H1 (cell line): ENCODE results near the gene COLQ. TPM values are rescaled to one million over a fixed set of nuclear protein-coding genes. Genes with fewer than 3 reads are reported as not detected.

Experiments used
- CTCF ChIA-PET: fragments of 300-600 bp; sonication (Branson Sonifier 250); formaldehyde crosslinking; loops from one replicate; lab custom pipeline; 2021; ENCODE audit not compliant: partially characterized antibody; lab: Charles Lee
- POLR2A ChIA-PET: fragments of 300-600 bp; sonication (Branson Sonifier 250); formaldehyde crosslinking; loops from one replicate; lab custom pipeline; 2021; ENCODE audit warnings: inconsistent platforms; ENCODE audit not compliant: partially characterized antibody; lab: Charles Lee
- DNase-seq, 2 experiments: peaks; one replicate each; pipeline versions ENCODE4 v3.0.0 to v3.0.0-alpha.2; 2010 to 2022; ENCODE audit warnings: low spot score in 2 of 2, low read depth in 1 of 2, mixed read lengths in 1 of 2
- FAIRE-seq: peaks from 2 replicates; lab custom pipeline; 2011; peaks lifted over from hg19 to GRCh38; lab: Jason Lieb, UNC
- H2AFZ ChIP-seq: 2 replicates; pipeline ENCODE4 v1.8.1; 2012; ENCODE audit warnings: low read length, inconsistent platforms
- H2AK5ac ChIP-seq: 2 replicates; pipeline ENCODE4 v1.6.1; 2013; ENCODE audit warnings: low read depth, low read length
- H2BK120ac ChIP-seq: replicated peaks from 2 replicates; pipeline ENCODE3; 2013; ENCODE audit warnings: low read depth, low read length, inconsistent platforms
- H2BK12ac ChIP-seq: 2 replicates; pipeline ENCODE4 v1.6.1; 2013; ENCODE audit warnings: low read depth, low read length
- H2BK15ac ChIP-seq: 2 replicates; pipeline ENCODE4 v1.6.1; 2013; ENCODE audit warnings: low read length
- H2BK20ac ChIP-seq: 2 replicates; pipeline ENCODE4 v1.6.1; 2013; ENCODE audit warnings: low read length
- H2BK5ac ChIP-seq: 2 replicates; pipeline ENCODE4 v1.6.1; 2013; ENCODE audit warnings: low read depth, low read length
- H3K14ac ChIP-seq: 2 replicates; pipeline ENCODE4 v1.6.1; 2013; ENCODE audit warnings: inconsistent platforms; ENCODE audit not compliant: insufficient read length
- H3K18ac ChIP-seq: 2 replicates; pipeline ENCODE4 v1.6.1; 2013; ENCODE audit warnings: low read length; ENCODE audit errors: extremely low read depth
- H3K23ac ChIP-seq: 2 replicates; pipeline ENCODE4 v1.6.1; 2013; ENCODE audit warnings: inconsistent platforms; ENCODE audit not compliant: insufficient read length
- H3K23me2 ChIP-seq: 2 replicates; pipeline ENCODE4 v1.6.1; 2013; ENCODE audit warnings: low read depth, low read length
- H3K27ac ChIP-seq: 2 replicates; pipeline ENCODE4 v1.6.1; 2011; ENCODE audit warnings: low read depth, low read length, inconsistent platforms
- H3K27me3 ChIP-seq, 4 experiments: replicated peaks in 1 of 4; 1 replicate in 1 of 4; 2 replicates in 3 of 4; pipeline versions ENCODE4 v1.6.1 to v1.8.1; 2011 to 2013; ENCODE audit warnings: low read length in 3 of 4, mild to moderate bottlenecking in 3 of 4, inconsistent platforms in 2 of 4, mixed read lengths in 2 of 4, moderate library complexity in 1 of 4; ENCODE audit not compliant: control insufficient read depth in 3 of 4, insufficient read depth in 3 of 4; ENCODE audit errors: extremely low read depth in 1 of 4
- H3K36me3 ChIP-seq, 4 experiments: 2 replicates each; pipeline versions ENCODE4 v1.6.1 to v1.8.1; 2011 to 2013; ENCODE audit warnings: mild to moderate bottlenecking in 4 of 4, low read length in 3 of 4, moderate library complexity in 2 of 4, control low read depth in 1 of 4, inconsistent platforms in 1 of 4; ENCODE audit not compliant: insufficient read depth in 4 of 4, control insufficient read depth in 2 of 4
- H3K4ac ChIP-seq: replicated peaks from 2 replicates; pipeline ENCODE3; 2013; ENCODE audit warnings: low read length, low read depth, mixed read lengths, inconsistent platforms; ENCODE audit not compliant: insufficient read length
- H3K4me1 ChIP-seq, 4 experiments: replicated peaks in 1 of 4; 1 replicate in 1 of 4; 2 replicates in 3 of 4; pipeline versions ENCODE4 v1.6.1 to v1.8.1; 2011 to 2013; ENCODE audit warnings: low read length in 3 of 4, inconsistent platforms in 2 of 4, mixed read lengths in 1 of 4; ENCODE audit not compliant: insufficient read depth in 4 of 4, control insufficient read depth in 3 of 4
- H3K4me2 ChIP-seq, 2 experiments: 2 replicates each; pipeline versions ENCODE4 v1.6.1 to v1.8.1; 2011 to 2013; ENCODE audit warnings: low read depth in 2 of 2, low read length in 2 of 2, control low read depth in 1 of 2, inconsistent platforms in 1 of 2, mild to moderate bottlenecking in 1 of 2; ENCODE audit not compliant: insufficient read depth in 1 of 2
- H3K4me3 ChIP-seq, 4 experiments: fragments of 200-600, 300-600 bp in 1 of 4; sonication (generic), shearing (Covaris generic), sonication (Bioruptor Twin) in 1 of 4; 2 replicates each; pipeline versions ENCODE4 v1.5.1 to v1.8.1; 2011 to 2016; ENCODE audit warnings: low read length in 4 of 4, low read depth in 3 of 4, control low read depth in 2 of 4, inconsistent platforms in 2 of 4, mild to moderate bottlenecking in 2 of 4, mixed read lengths in 1 of 4, moderate library complexity in 1 of 4; ENCODE audit not compliant: insufficient read depth in 2 of 4; ENCODE audit errors: extremely low read depth in 1 of 4
- H3K56ac ChIP-seq: replicated peaks from 2 replicates; pipeline ENCODE3; 2013; ENCODE audit warnings: low read depth, mild to moderate bottlenecking, mixed read lengths, low read length, inconsistent platforms; ENCODE audit not compliant: insufficient read length
- H3K79me1 ChIP-seq: 2 replicates; pipeline ENCODE4 v1.6.1; 2013; ENCODE audit warnings: low read depth, low read length, control low read depth
- H3K79me2 ChIP-seq, 2 experiments: 2 replicates each; pipeline versions ENCODE4 v1.6.1 to v1.8.1; 2012 to 2013; ENCODE audit warnings: low read length in 2 of 2, mild to moderate bottlenecking in 2 of 2, inconsistent platforms in 1 of 2; ENCODE audit not compliant: insufficient read depth in 2 of 2, control insufficient read depth in 1 of 2
- H3K9ac ChIP-seq, 4 experiments: replicated peaks in 1 of 4; 1 replicate in 1 of 4; 2 replicates in 3 of 4; pipeline versions ENCODE4 v1.6.1 to v1.8.1; 2011 to 2013; ENCODE audit warnings: low read depth in 3 of 4, low read length in 3 of 4, control low read depth in 2 of 4, mild to moderate bottlenecking in 2 of 4, moderate library complexity in 2 of 4, inconsistent platforms in 1 of 4; ENCODE audit errors: extremely low read depth in 1 of 4
- H3K9me3 ChIP-seq, 2 experiments: 2 replicates each; pipeline versions ENCODE4 v1.6.1 to v1.8.1; 2012 to 2013; ENCODE audit warnings: mild to moderate bottlenecking in 2 of 2, moderate library complexity in 2 of 2, control low read depth in 1 of 2, inconsistent platforms in 1 of 2, low read depth in 1 of 2, low read length in 1 of 2, mixed read lengths in 1 of 2; ENCODE audit not compliant: insufficient read depth in 2 of 2
- H4K20me1 ChIP-seq, 2 experiments: replicated peaks in 1 of 2; 2 replicates each; pipeline versions ENCODE3 to v1.8.1; 2011 to 2013; ENCODE audit warnings: inconsistent platforms in 2 of 2, low read length in 2 of 2, mild to moderate bottlenecking in 1 of 2; ENCODE audit not compliant: insufficient read depth in 2 of 2, control insufficient read depth in 1 of 2
- H4K5ac ChIP-seq: 2 replicates; pipeline ENCODE4 v1.6.1; 2013; ENCODE audit warnings: low read length, low read depth, mixed read lengths, inconsistent platforms; ENCODE audit not compliant: insufficient read length
- H4K8ac ChIP-seq: 2 replicates; pipeline ENCODE4 v1.8.0; 2013; ENCODE audit warnings: mild to moderate bottlenecking, moderate library complexity, low read length, inconsistent platforms; ENCODE audit not compliant: insufficient read depth; ENCODE audit errors: extremely low read depth
- H4K91ac ChIP-seq: replicated peaks from 2 replicates; pipeline ENCODE3; 2013; ENCODE audit warnings: low read length, mixed read lengths, inconsistent platforms; ENCODE audit not compliant: insufficient read length
- CBX5 ChIP-seq: fragments of 300-800, 300-1000 bp; sonication (generic); IDR thresholded peaks from 2 replicates; pipeline ENCODE4 v1.7.1; 2016; ENCODE audit warnings: antibody characterized with exemption, low read length, low read depth
- CHD1 ChIP-seq: IDR thresholded peaks from 2 replicates; pipeline ENCODE4 v1.6.1; 2012; ENCODE audit warnings: low read depth, low read length, improper control_type of control experiment
- FOSL1 ChIP-seq: IDR thresholded peaks from 2 replicates; pipeline ENCODE4 v1.6.1; 2011; ENCODE audit warnings: mild to moderate bottlenecking, low read depth, low read length, moderate library complexity; ENCODE audit not compliant: insufficient read depth
- JUND ChIP-seq: IDR thresholded peaks from 2 replicates; pipeline ENCODE4 v1.6.1; 2011; ENCODE audit warnings: mild to moderate bottlenecking, improper control_type of control experiment, low read length
- NANOG ChIP-seq: IDR thresholded peaks from 2 replicates; pipeline ENCODE4 v1.6.1; 2011; ENCODE audit warnings: low read length, low read depth, mild to moderate bottlenecking, inconsistent platforms; ENCODE audit not compliant: insufficient read depth, poor library complexity, severe bottlenecking
- NRF1 ChIP-seq: IDR thresholded peaks from 2 replicates; pipeline ENCODE4 v1.6.1; 2011; ENCODE audit warnings: mild to moderate bottlenecking, low read depth, low read length, improper control_type of control experiment
- POLR2AphosphoS5 ChIP-seq: IDR thresholded peaks from 2 replicates; pipeline ENCODE4 v1.6.1; 2011; ENCODE audit warnings: low read depth, low read length
- RAD21 ChIP-seq, 2 experiments: IDR thresholded peaks in 1 of 2; conservative IDR thresholded peaks in 1 of 2; 2 replicates each; pipeline ENCODE4 v1.6.1; 2011; ENCODE audit warnings: low read depth in 2 of 2, low read length in 2 of 2, improper control_type of control experiment in 1 of 2, inconsistent platforms in 1 of 2, mild to moderate bottlenecking in 1 of 2, moderate library complexity in 1 of 2
- SIX5 ChIP-seq: IDR thresholded peaks from 2 replicates; pipeline ENCODE4 v1.6.1; 2011; ENCODE audit warnings: mild to moderate bottlenecking, low read depth, low read length
- TAF7 ChIP-seq: optimal IDR thresholded peaks from 2 replicates; pipeline ENCODE3; 2011; ENCODE audit warnings: low read depth, mild to moderate bottlenecking, inconsistent platforms, low read length, moderate library complexity, borderline replicate concordance
- WGBS, 2 experiments: shearing (Covaris generic) in 1 of 2; methylation state at CpG; one replicate each; pipeline versions ENCODE4 v1.1.6 to v1.1.7; 2013 to 2015; ENCODE audit warnings: low lambda C conversion rate in 2 of 2, mixed read lengths in 2 of 2, inconsistent platforms in 1 of 2, low coverage in 1 of 2, missing lambda C conversion rate in 1 of 2; ENCODE audit not compliant: insufficient replicate concordance in 2 of 2, insufficient coverage in 1 of 2, insufficient read length in 1 of 2; ENCODE audit errors: extremely low coverage in 1 of 2, missing lambda C conversion rate in 1 of 2; 5-methylcytosine and 5-hydroxymethylcytosine counted together
- polyA plus RNA-seq, 7 experiments: library from polyadenylated mRNA; depleted of rRNA in 3 of 7; stranded (reverse) in 5 of 7; unstranded in 2 of 7; fragments of >200 nt in 5 of 7; fragments of 200-250 nt in 2 of 7; gene quantifications; 1 replicate in 5 of 7; 2 replicates in 1 of 7; 4 replicates in 1 of 7; pipeline versions ENCODE4 v1.2.1 to v1.2.3, GENCODE V29; 2011 to 2013; ENCODE audit warnings: missing spikeins in 2 of 7, mixed read lengths in 2 of 7
- total RNA-seq: library from RNA; stranded (reverse); fragmentation: NEBNext Ultra II Directional; extraction: Animal tissue kit (Norgen Biotek cat#: 25700); gene quantifications from 2 replicates; pipeline ENCODE4 v1.2.1, GENCODE V29; 2021
- TF ChIP-seq, protein P1 (sequence below): IDR thresholded peaks from 2 replicates; pipeline ENCODE4 v1.6.1; 2012; ENCODE audit warnings: inconsistent platforms

The COLQ gene
- total and polyA plus RNA-seq, 2 of the 8 experiments (the other 6 are each of a cell fraction or from before 2014, with no cell fraction given), result 1.5 to 1.9 TPM

DNA sequence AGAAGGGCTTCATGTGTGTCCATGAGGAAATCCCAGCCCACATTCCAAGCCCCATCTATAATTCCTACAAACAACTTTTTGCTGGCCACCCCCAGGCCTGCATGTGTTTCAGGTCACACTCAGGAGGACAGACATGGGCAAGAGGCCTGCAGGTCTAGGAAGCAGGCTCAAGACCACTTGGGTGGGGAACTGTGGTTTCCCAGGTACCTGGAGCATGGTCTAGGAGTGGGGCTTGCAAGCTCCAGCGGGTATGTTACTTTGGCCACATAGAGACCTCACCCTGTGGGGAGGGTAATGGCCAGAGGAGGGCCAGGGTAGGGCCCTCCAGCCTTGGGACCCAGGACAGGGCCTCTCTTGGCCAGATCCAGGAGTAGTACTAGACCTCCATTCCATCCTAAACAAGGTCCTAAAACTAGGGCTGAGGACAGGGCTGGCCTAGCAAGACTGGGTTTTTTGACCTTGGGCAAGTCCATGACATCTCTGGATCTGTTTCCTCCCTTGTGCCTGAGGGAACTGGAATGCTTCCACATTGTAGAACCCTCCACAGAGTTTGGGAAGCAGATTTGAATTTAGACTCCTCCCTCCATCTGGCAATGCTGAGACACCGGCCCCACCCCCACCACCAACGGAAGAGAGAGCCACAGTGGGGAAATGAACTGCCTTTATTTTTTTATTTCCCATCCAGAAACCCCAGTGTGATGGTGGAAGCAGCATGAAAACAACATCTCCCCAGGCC is 71.8 kb downstream of the COLQ start:
- FAIRE-seq, result no peak
- CTCF ChIA-PET, result interaction anchor here (1.4 to 1.8 kb wide), 2 partner anchors 19 to 20 kb away, joined by 4 to 5 read pairs; no protein-coding TSS in a partner anchor

More for the DNA sequence above, 71.8 kb downstream of the COLQ start:
- H3K23me2 ChIP-seq, result no peaks in the 10 kb centered on the region
- no peak overlapping the region for H3K4me3 ChIP-seq
- no peak overlapping the region for H3K27ac ChIP-seq
- no peaks in the 10 kb centered on the region for H3K4me1 ChIP-seq
- H2BK12ac ChIP-seq, result no peak overlapping the region
- POLR2A ChIA-PET, result no interaction called here
- no peak overlapping the region for H3K9ac ChIP-seq
- H3K18ac ChIP-seq, result no peak overlapping the region
- H3K9me3 ChIP-seq, result no peaks in the 10 kb centered on the region
- no peaks in the 10 kb centered on the region for H3K79me1 ChIP-seq
- H3K23ac ChIP-seq, result no peak overlapping the region
- H3K36me3 ChIP-seq, result no peaks in the 10 kb centered on the region
- no peaks in the 10 kb centered on the region for H4K20me1 ChIP-seq
- no peak overlapping the region for H3K4ac ChIP-seq
- no peak overlapping the region for H3K4me2 ChIP-seq
- no peak overlapping the region for H2AK5ac ChIP-seq
- no peak overlapping the region for H2AFZ ChIP-seq
- no peak for DNase-seq
- no peaks in the 10 kb centered on the region for H3K79me2 ChIP-seq
- H4K5ac ChIP-seq, result no peak overlapping the region
- H2BK120ac ChIP-seq, result no peak overlapping the region
- H2BK20ac ChIP-seq, result no peak overlapping the region
- H4K91ac ChIP-seq, result no peak overlapping the region
- H2BK15ac ChIP-seq, result no peak overlapping the region
- 97% methylated on average over 3 of the region's 3 CpGs; no CpG with 5 or more reads in 1 of the 2 experiments for WGBS, 2 experiments
- H4K8ac ChIP-seq, result no peak overlapping the region
- no peak overlapping the region for H3K56ac ChIP-seq
- TF ChIP-seq, protein P1, sequence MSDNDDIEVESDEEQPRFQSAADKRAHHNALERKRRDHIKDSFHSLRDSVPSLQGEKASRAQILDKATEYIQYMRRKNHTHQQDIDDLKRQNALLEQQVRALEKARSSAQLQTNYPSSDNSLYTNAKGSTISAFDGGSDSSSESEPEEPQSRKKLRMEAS, result no peak
- TF ChIP-seq NRF1, result no peak
- no peak for TF ChIP-seq POLR2AphosphoS5
- TF ChIP-seq RAD21 (IDR thresholded peaks at IDR 0.05 in 1 of 2, conservative IDR thresholded peaks at IDR 0.05 in 1 of 2; ENCODE audit: low read depth in 2 of 2, low read length in 2 of 2), result no peak
- no peak for TF ChIP-seq CBX5
- TF ChIP-seq CHD1, result no peak
- TF ChIP-seq FOSL1, result no peak
- TF ChIP-seq NANOG, result no peak
- TF ChIP-seq TAF7, result no peak
- TF ChIP-seq JUND, result no peak
- TF ChIP-seq SIX5, result no peak
- H3K14ac ChIP-seq, result no peak overlapping the region
- H2BK5ac ChIP-seq, result no peak overlapping the region
- H3K27me3 ChIP-seq, result no peaks in the 10 kb centered on the region
